ENCODE data around the gene INPP5J.

DNA sequence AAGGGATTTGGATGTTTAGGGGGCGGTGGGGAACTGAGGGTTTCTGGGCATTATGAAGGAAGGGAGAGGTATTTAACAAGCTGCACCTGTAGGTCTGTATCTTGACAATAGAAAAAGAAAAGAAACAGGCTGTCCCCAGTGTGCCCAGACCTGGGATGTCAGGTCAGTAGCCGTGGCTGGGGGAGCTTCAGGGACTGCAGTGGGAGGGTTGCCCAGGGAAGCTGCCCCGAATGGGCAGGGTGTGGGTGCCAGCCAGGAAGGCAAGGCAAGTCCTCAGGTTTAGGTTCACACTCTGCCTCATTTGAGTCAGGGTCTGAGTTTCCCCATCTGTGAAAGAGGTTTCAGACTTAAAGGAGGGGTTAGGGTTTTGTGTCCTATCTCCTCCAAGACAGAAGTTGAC, 1.5 kb downstream of the INPP5J start:
- TF ChIP-seq CTCF (IDR thresholded peaks at IDR 0.05) (no peak), EP300 (IDR thresholded peaks at IDR 0.05) (no peak), POLR2A (IDR thresholded peaks at IDR 0.05) (no peak)
